Transverse colon (tissue), 4 donors: Measurements from ENCODE around the gene SHH.

Experiments
- POLR2AphosphoS5 ChIP-seq, 3 donors: sonication (generic); formaldehyde crosslinking; IDR thresholded peaks; one replicate each; pipeline ENCODE4 v1.6.1; 2016; ENCODE audit warnings: antibody characterized with exemption in 3 of 3
- TF ChIP-seq, protein P1 (sequence below), 5 experiments: fragments of 200-600 bp in 3 of 5; fragments of 450-650 bp in 2 of 5; sonication (generic) in 3 of 5; IDR thresholded peaks; 1 replicate in 2 of 5; 2 replicates in 3 of 5; pipeline ENCODE4 v1.5.1; 2016 to 2017; ENCODE audit warnings: antibody characterized with exemption in 5 of 5, inconsistent platforms in 3 of 5, mild to moderate bottlenecking in 2 of 5, moderate library complexity in 1 of 5

GRCh38 chr7:155773531-155773930 lies 38.7 kb downstream of the SHH start:
- no peak for TF ChIP-seq POLR2AphosphoS5 (IDR thresholded peaks at IDR 0.05)
- TF ChIP-seq, protein P1, sequence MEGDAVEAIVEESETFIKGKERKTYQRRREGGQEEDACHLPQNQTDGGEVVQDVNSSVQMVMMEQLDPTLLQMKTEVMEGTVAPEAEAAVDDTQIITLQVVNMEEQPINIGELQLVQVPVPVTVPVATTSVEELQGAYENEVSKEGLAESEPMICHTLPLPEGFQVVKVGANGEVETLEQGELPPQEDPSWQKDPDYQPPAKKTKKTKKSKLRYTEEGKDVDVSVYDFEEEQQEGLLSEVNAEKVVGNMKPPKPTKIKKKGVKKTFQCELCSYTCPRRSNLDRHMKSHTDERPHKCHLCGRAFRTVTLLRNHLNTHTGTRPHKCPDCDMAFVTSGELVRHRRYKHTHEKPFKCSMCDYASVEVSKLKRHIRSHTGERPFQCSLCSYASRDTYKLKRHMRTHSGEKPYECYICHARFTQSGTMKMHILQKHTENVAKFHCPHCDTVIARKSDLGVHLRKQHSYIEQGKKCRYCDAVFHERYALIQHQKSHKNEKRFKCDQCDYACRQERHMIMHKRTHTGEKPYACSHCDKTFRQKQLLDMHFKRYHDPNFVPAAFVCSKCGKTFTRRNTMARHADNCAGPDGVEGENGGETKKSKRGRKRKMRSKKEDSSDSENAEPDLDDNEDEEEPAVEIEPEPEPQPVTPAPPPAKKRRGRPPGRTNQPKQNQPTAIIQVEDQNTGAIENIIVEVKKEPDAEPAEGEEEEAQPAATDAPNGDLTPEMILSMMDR (IDR thresholded peaks at IDR 0.05) = no peak
